Stomach (tissue), 4 donors: ENCODE data around the gene NRXN2.

Experiments used
- CTCF ChIP-seq, 7 experiments: fragments of 450-650 bp in 4 of 7; fragments of 200-600 bp in 3 of 7; sonication (generic) in 3 of 7; IDR thresholded peaks; one replicate each; pipeline ENCODE4 v1.5.1; 2016 to 2019; ENCODE audit warnings: antibody characterized with exemption in 7 of 7, control low read depth in 2 of 7, mild to moderate bottlenecking in 1 of 7
- EP300 ChIP-seq: sonication (generic); formaldehyde crosslinking; IDR thresholded peaks from one replicate; pipeline ENCODE4 v1.6.1; 2017; ENCODE audit warnings: antibody characterized with exemption
- POLR2A ChIP-seq, 4 donors: fragments of 450-650 bp; IDR thresholded peaks; one replicate each; pipeline ENCODE4 v1.6.1; 2016; ENCODE audit warnings: antibody characterized with exemption in 4 of 4, control low read depth in 2 of 4, mild to moderate bottlenecking in 1 of 4, moderate library complexity in 1 of 4
- POLR2AphosphoS5 ChIP-seq, 3 donors: sonication (generic); formaldehyde crosslinking; IDR thresholded peaks; one replicate each; pipeline ENCODE4 v1.6.1; 2016; ENCODE audit warnings: antibody characterized with exemption in 3 of 3

GRCh38 chr11:64754919-64755662, 32.1 kb upstream of the NRXN2 start:
- TF ChIP-seq CTCF (IDR thresholded peaks at IDR 0.05) (no peak), POLR2A (IDR thresholded peaks at IDR 0.05) (no peak), POLR2AphosphoS5 (IDR thresholded peaks at IDR 0.05) (no peak), EP300 (no peak)
